Measurements from ENCODE around the gene COL21A1.

GRCh38 chr6:56027865-56028264 lies 219.5 kb downstream of the COL21A1 start:
- TF ChIP-seq, protein P1, sequence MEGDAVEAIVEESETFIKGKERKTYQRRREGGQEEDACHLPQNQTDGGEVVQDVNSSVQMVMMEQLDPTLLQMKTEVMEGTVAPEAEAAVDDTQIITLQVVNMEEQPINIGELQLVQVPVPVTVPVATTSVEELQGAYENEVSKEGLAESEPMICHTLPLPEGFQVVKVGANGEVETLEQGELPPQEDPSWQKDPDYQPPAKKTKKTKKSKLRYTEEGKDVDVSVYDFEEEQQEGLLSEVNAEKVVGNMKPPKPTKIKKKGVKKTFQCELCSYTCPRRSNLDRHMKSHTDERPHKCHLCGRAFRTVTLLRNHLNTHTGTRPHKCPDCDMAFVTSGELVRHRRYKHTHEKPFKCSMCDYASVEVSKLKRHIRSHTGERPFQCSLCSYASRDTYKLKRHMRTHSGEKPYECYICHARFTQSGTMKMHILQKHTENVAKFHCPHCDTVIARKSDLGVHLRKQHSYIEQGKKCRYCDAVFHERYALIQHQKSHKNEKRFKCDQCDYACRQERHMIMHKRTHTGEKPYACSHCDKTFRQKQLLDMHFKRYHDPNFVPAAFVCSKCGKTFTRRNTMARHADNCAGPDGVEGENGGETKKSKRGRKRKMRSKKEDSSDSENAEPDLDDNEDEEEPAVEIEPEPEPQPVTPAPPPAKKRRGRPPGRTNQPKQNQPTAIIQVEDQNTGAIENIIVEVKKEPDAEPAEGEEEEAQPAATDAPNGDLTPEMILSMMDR (IDR thresholded peaks at IDR 0.05) = no peak
- no peak for TF ChIP-seq POLR2A (IDR thresholded peaks at IDR 0.05)
